GM12875 (cell line): ENCODE data around the gene USP22.

Experiments used
- H3K4me3 ChIP-seq: one replicate; pipeline ENCODE4 v1.5.1; 2011; ENCODE audit warnings: low read depth, low read length, control low read depth
- TF ChIP-seq, protein P1 (sequence below): IDR thresholded peaks from 2 replicates; pipeline ENCODE4 v1.5.1; 2011; ENCODE audit warnings: low read depth, mild to moderate bottlenecking, control low read depth, inconsistent platforms, low read length, moderate library complexity, borderline replicate concordance; ENCODE audit not compliant: insufficient read depth

The USP22 gene

DNA sequence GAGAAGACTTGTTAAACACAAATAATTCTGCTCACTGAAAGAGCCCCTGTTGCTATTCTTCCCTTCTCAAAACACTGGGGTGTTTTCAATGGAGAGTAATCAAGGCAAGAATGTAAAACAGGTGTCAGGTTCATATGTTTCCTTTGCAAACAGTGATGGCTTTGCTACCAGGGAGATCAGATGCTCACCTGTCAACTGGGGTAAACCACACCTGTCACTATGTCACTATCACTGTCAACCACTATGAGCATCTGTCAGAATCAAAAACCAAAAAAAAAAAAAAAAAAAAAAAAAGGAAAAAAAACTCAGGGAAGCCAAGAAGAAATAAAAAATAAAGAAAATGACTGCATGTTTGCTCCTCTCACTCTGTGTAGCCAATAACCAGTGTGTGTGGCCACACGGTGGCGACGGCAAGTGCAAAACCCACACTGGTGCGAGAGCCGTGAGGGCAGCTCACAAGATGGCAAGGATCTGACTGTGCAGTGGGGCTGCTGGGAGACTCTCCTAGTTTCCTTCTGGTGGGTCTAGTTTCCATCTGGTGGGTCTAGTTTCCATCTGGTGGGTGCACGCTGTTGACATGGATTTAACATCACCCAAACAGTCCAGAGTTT, 22.7 kb downstream of the USP22 start:
- no peak overlapping the region for H3K4me3 ChIP-seq
- TF ChIP-seq, protein P1, sequence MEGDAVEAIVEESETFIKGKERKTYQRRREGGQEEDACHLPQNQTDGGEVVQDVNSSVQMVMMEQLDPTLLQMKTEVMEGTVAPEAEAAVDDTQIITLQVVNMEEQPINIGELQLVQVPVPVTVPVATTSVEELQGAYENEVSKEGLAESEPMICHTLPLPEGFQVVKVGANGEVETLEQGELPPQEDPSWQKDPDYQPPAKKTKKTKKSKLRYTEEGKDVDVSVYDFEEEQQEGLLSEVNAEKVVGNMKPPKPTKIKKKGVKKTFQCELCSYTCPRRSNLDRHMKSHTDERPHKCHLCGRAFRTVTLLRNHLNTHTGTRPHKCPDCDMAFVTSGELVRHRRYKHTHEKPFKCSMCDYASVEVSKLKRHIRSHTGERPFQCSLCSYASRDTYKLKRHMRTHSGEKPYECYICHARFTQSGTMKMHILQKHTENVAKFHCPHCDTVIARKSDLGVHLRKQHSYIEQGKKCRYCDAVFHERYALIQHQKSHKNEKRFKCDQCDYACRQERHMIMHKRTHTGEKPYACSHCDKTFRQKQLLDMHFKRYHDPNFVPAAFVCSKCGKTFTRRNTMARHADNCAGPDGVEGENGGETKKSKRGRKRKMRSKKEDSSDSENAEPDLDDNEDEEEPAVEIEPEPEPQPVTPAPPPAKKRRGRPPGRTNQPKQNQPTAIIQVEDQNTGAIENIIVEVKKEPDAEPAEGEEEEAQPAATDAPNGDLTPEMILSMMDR, result peak; percentile 51; the same call in 1 of the 2 replicates

- H3K4me3 ChIP-seq, result no peak overlapping the region
- TF ChIP-seq, protein P1, result no peak
These were observed 23.9 kb downstream of the USP22 start for GRCh38 chr17:21018894-21019293.

DNA sequence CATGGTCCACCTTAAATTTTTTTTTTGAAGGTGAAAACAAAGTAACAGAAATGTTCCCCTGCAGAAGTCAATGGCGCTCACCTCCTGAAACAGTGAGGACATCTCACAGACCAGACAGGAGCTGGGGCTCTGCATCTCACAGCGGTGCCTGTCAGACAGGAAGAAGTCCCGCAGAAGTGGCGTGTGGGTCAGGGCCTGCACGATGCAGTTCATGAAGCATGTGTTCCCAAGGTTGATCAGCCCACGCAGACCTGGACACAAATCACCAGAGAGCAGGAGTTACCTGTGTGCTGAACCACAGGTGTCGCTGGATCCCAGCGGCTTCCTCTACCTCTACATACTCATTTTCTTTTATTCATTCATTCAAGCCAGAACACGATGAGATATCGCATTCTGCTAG, 24.9 kb downstream of the USP22 start:
- no peak overlapping the region for H3K4me3 ChIP-seq
- TF ChIP-seq, protein P1, result no peak

GRCh38 chr17:21017256-21017655, 25.6 kb downstream of the USP22 start:
- TF ChIP-seq, protein P1, result no peak
- no peak overlapping the region for H3K4me3 ChIP-seq

DNA sequence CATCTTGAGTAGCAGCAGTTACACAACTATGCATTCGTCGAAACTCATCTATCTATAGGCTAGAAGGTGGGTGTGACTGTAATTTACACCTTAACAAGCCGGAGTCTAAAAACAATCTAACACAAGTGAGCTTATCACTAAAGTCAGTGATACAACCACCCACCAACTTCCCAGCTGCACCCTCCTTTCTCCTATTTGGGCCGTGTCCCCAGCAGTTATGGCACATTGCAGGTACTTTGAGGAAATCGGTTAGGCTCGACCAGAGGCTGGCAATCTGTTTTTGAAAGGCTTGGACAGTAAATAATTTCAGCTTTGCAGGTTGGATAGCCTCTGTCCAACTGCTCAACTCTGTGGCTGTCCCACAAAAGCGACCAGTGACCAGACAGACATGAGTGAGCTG, 26.0 kb downstream of the USP22 start:
- H3K4me3 ChIP-seq, result no peak overlapping the region
- TF ChIP-seq, protein P1, result no peak

DNA sequence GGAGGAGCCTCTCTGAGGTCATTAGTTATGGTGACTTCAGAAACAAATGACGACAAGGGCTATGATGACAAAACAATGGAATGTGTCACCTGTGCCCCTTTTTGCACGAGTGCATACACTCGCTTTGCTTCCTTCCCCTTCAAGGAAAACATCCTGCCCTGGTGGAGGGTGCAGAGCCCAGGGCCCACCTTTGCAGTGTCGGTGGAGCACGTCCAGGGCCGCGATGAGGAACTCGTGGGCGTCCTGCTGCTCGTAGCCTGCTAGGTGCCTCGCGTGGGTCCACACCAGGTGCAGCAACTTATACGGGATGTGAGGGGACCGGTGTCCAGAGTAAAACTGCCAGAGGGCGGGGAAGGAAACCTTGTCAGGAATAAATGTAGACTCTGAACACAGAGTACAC, 27.2 kb downstream of the USP22 start:
- TF ChIP-seq, protein P1, result no peak
- H3K4me3 ChIP-seq, result no peak overlapping the region

- TF ChIP-seq, protein P1, result no peak
- H3K4me3 ChIP-seq, result no peak overlapping the region
These were observed 28.3 kb downstream of the USP22 start for GRCh38 chr17:21014498-21014897.
